ENCODE results near the gene MBTD1.

- TF ChIP-seq FOXM1 (IDR thresholded peaks at IDR 0.05; ENCODE audit: borderline replicate concordance), result no peak
- no peak for TF ChIP-seq ARNT (IDR thresholded peaks at IDR 0.05)
- no peak for TF ChIP-seq FOXA1 (IDR thresholded peaks at IDR 0.05)
- TF ChIP-seq TARDBP (IDR thresholded peaks at IDR 0.05), result no peak
- no peak for TF ChIP-seq CTBP1 (IDR thresholded peaks at IDR 0.05; ENCODE audit: borderline replicate concordance)
Measured at GRCh38 chr17:51170736-51171135, 89.1 kb downstream of the MBTD1 start.

Measured in HEK293T (cell line).